GM15510 (cell line): ENCODE measurements around the gene GJB3.

ENCODE experiments used
- POLR2A ChIP-seq: IDR thresholded peaks from 3 replicates; pipeline ENCODE4 v1.6.1; 2011; ENCODE audit warnings: borderline replicate concordance; ENCODE audit not compliant: insufficient read length; ENCODE audit errors: extremely low read depth

GJB3 gene

GRCh38 chr1:34781071-34781843 lies at the start of gene GJB3:
Gene GJB3, plus strand, starts transcription at chr1:34781214. Its CDS starts 3,549 bp downstream, at chr1:34784763.
- no peak for TF ChIP-seq POLR2A

DNA sequence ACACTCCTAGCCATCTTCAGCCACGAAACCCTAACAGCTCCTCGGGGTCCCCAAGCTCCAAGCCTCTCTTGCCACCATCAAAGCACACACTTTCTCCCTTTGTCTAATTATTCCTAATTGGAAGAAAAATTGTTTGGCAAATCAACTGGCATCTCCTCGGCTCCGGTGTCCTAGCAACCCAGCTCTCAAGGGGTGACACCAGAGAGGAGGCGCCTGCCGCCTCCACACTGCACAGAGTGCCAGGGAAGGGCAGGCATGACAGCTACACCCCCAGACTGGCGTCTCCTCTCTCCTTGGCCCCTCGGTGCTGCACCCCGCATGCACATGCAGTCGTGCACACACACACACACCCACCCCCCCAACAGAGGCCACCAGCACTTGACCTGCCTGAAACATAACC lies 44.3 kb upstream of the GJB3 start:
- TF ChIP-seq POLR2A, result no peak

DNA sequence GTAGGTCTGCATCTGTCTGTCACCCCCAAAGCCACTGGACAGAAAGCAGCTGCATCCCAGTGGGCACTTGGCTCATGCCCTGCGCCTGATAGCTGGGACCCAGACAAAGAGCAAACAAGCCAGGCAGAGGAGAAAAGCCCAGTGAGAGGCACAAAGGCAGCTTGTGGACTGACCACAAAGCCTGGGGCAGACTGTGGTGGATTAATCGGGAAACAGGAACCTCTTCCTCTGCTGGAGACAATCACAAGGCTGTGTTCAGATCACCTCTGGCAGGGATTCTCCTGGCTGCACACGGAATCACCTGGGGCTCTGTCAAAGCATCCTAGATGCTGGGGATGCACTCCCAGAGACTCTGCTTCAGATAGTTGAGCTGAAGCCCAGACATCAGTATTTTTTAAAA lies 41.4 kb upstream of the GJB3 start:
- no peak for TF ChIP-seq POLR2A

GRCh38 chr1:34740161-34740868 lies 40.7 kb upstream of the GJB3 start:
- TF ChIP-seq POLR2A, result no peak

DNA sequence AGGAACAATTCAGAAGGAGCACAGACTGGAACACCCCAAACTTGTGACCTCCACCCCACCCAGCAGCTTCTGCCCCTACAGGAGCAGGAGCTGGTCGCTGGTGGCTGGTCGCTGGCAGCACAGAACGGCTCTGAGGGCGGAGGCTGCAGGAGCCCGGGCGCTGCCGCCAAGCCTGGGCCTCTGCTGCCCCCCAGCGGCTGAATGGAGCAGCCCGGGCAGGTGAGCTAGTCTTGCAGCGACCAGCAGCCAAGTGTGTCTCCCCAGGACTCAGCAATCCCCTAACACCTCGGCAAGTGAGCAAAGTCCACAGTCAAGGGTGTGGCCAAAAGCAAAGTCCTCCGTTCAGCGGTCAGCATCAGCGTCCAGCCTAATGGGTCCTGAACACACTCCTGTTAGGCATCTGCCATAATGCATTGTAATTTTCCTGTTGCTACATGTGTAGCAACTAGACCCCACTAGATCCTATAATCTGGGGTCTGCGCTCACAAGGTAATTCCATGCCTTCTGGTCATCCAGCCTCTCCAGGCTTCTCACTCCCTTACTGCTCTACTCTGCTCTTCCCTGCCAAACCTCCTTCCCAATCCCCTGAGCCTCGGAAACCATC lies 38.2 kb upstream of the GJB3 start:
- TF ChIP-seq POLR2A, result no peak

GRCh38 chr1:34743775-34744174 lies 37.2 kb upstream of the GJB3 start:
- TF ChIP-seq POLR2A, result no peak

- TF ChIP-seq POLR2A, result no peak
Observed at GRCh38 chr1:34744851-34745250, 36.2 kb upstream of the GJB3 start.

GRCh38 chr1:34745666-34746065 lies 35.3 kb upstream of the GJB3 start:
- no peak for TF ChIP-seq POLR2A

- TF ChIP-seq POLR2A, result no peak
Observed at GRCh38 chr1:34746101-34746500, 34.9 kb upstream of the GJB3 start.

DNA sequence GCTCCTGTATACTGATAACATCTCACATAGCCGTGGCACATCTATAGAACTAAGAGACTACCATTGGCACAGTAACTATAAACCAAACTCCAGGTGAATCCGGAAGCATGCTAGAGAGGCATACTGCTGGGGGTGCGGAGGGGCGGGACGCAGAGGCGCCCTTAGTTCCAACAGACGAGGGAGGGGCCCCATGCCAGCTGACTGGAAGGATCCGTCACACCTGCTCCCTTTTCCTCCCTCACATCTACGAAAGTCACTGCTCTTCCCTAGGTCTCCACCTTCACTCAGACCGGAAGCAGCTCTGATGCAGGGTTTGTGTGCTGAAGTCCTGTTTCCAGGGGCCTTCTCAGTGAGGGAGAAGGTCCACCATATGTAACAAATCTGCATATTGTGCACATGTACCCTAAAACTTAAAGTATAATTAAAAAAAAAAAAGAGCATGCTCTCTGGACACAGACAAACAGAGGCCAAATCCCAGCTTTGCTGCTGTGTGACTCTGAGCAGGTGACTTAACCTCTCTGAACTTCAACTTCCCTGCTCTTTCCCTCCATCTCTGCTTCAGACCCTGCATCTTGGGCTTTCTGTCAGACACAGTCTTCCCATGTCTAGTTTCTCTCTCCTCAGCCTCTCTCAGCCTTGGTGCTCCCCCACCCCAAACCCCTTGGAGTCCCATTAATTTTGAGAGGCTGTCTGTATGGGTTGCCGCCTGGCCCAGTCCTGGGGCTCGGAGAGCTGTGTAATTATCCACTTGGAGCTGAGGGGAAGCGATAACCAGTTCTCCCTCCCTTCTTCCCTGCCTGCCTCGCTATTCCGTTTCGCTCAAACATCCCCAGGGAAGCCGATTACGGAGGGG lies 34.0 kb upstream of the GJB3 start:
- TF ChIP-seq POLR2A, result no peak

DNA sequence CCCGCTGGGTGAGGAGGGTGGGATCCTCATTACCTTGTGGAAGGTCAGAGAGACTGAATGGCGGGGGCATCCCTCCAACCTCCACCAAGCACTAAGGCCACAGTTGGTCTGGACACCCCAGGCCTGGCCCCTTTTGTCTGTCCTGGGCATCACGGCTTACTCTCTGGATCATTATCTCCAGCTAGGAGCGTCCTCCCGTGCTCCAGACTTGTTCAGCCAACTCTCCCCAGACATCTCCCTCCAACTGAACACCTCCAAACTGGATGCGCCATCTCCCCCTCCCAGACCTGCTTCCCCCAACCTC lies 33.4 kb upstream of the GJB3 start:
- no peak for TF ChIP-seq POLR2A

DNA sequence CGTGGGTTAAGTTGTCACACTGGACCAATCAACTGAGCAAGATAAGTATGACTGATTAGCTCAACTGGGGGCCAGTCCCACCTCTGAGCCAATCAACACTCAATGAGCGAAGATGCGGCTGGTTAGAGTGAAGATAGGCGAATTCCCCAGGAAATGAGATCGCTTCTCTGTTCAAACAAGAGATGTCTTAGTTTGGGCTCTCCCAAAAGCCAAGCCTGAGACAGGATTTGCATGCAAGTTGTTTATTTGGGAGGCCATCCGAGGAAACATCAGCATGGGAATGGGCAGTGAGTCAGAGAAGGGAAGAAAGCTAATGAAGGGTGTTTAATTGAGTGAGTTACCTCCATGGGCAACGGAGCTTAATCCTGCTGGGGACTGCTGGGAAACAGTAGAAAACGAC lies 31.0 kb upstream of the GJB3 start:
- TF ChIP-seq POLR2A, result no peak

GRCh38 chr1:34750610-34751009 lies 30.4 kb upstream of the GJB3 start:
- no peak for TF ChIP-seq POLR2A

GRCh38 chr1:34753163-34753562 lies 27.9 kb upstream of the GJB3 start:
- TF ChIP-seq POLR2A, result no peak
